ENCODE results near the gene ZNF564.

Gene ZNF564

GRCh38 chr19:12485052-12485416, 66.2 kb downstream of the ZNF564 start:
- DNase-seq (ENCODE audit: low read depth): no peak
- no peak for TF ChIP-seq CTCF (IDR thresholded peaks at IDR 0.05; ENCODE audit: low read depth, low read length, missing control alignments)
- peak overlapping the region; percentile 87 for H3K4me3 ChIP-seq (ENCODE audit: low read depth, low read length)

- no peak for TF ChIP-seq CTCF (IDR thresholded peaks at IDR 0.05; ENCODE audit: low read depth, low read length, missing control alignments)
- peak within 1 kb of the TSS; percentile 87 for H3K4me3 ChIP-seq (ENCODE audit: low read depth, low read length)
- DNase-seq (ENCODE audit: low read depth): peak; percentile 71
Observed at GRCh38 chr19:12484371-12485051, 66.8 kb downstream of the ZNF564 start, which contains the start of gene ZNF709. Gene ZNF709 (minus strand): TSS chr19:12484816. CDS start chr19:12484657, 159 bp downstream.

DNA sequence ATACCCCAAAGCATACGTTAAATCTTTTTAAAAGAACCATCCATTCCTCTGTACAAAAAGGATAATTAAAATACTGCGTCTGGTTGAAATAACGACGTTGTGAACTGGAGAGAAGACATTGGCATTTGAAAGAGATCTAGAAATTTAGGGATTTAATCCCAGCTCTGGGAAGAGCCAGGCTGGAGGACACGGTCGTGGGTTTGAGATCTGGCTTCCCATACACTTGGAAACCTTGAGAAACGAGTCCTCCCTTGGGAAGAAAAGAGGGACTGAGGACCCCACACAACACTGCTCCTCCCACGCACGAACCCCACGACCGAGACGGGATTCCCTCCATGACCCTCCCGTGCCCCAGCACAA, 67.3 kb downstream of the ZNF564 start:
- no peak for TF ChIP-seq CTCF (IDR thresholded peaks at IDR 0.05; ENCODE audit: low read depth, low read length, missing control alignments)
- no peak for DNase-seq (ENCODE audit: low read depth)
- peak overlapping the region; percentile 87 for H3K4me3 ChIP-seq (ENCODE audit: low read depth, low read length)

GRCh38 chr19:12482509-12482886, 68.8 kb downstream of the ZNF564 start:
- no peak for TF ChIP-seq CTCF (IDR thresholded peaks at IDR 0.05; ENCODE audit: low read depth, low read length, missing control alignments)
- peak overlapping the region; percentile 11; the same call in 1 of the 2 replicates for H3K4me3 ChIP-seq (ENCODE audit: low read depth, low read length)
- DNase-seq (ENCODE audit: low read depth): no peak

- DNase-seq (ENCODE audit: low read depth): no peak
- H3K4me3 ChIP-seq (ENCODE audit: low read depth, low read length): peak overlapping the region; percentile 11; the same call in 1 of the 2 replicates
- TF ChIP-seq CTCF (IDR thresholded peaks at IDR 0.05; ENCODE audit: low read depth, low read length, missing control alignments): no peak
Observed at GRCh38 chr19:12481781-12482508, 69.3 kb downstream of the ZNF564 start.

DNA sequence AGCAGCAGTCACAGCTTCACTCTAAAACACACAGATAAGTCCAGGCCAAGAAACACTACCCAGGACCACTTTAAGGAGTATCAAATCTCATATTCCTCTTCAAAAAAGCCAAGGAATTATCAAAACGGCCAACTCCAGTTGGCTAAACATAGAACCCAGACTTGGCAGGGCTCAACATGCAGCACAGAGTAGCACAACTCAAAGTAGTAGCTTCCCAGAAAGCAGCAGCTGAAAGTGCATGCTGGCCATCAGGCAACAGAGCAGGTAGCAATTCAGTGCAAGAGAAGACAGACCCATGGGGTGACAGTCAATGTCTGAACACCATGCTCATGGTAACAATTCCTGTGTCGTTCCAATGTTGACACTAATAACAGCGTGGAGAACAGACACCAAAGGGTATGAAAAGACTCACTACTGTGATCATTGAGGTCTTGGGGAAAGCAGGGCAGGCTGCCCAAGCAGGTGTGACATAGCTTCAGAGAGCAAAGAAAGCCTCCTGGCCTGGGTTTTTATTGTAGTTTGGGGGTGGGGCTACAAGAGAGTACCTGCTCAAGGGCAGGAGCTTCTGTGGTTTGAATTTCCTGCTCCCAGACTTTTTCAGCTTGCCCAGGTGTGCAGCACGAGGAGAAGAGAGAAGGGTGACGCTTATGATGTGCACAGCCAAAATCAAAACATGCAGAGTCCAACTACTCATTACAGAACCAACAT, 72.9 kb downstream of the ZNF564 start:
- no peak for TF ChIP-seq CTCF (IDR thresholded peaks at IDR 0.05; ENCODE audit: low read depth, low read length, missing control alignments)
- H3K4me3 ChIP-seq (ENCODE audit: low read depth, low read length): no peak overlapping the region
- DNase-seq (ENCODE audit: low read depth): no peak

Data from GM12864 (cell line).